Activated CD8-positive, alpha-beta memory T cell treated with anti-CD3 and anti-CD28 coated beads, Interleukin-2, amount 50 U/mL, for 1 hour (primary cell): ENCODE measurements around the gene MAOA.
"Not testable (repeated sequence)": the region's sequence is repeated elsewhere in the genome, so short reads cannot be mapped to it uniquely, and the experiment has no call there.

Experiments used
- DNase-seq: peaks from one replicate; pipeline ENCODE4 v3.0.0-alpha.2; 2020; ENCODE audit errors: extremely low read depth

The MAOA gene

DNA sequence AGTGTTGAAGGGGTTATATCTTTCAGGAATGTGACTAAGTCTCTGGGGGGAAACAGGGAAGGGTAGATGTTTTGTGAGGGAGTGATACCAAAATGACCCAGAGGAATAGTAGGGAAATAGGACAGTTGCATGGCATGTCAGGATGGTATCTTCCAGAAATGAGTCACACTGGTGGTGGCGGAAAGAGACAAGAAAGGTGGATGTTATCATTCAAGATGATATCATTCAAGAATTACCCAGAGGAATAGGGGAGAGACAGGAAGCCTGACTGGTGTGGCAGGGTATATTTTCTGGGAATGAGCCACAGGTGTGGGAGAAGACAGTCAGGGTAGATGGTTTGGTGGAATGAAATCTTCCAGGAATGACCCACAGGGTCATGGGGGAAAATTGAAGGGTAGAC lies 61.1 kb downstream of the MAOA start:
- DNase-seq: no peak

DNA sequence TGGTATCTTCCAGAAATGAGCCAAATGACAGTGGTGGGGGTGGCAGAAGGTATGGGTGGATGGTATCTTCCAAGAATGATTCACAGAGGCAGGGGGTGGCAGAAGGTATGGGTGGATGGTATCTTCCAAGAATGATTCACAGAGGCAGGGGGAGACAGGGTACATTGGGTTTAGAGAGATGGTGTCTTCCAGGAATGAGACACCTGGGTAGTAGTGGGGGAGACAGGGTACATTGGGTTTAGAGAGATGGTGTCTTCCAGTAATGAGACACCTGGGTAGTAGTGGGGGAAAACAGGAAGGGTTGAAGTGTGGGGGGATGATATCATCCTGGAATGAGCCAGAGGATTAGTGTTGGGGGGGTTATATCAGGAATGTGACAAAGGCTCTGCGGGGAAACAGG lies 62.0 kb downstream of the MAOA start:
- DNase-seq: no peak

DNA sequence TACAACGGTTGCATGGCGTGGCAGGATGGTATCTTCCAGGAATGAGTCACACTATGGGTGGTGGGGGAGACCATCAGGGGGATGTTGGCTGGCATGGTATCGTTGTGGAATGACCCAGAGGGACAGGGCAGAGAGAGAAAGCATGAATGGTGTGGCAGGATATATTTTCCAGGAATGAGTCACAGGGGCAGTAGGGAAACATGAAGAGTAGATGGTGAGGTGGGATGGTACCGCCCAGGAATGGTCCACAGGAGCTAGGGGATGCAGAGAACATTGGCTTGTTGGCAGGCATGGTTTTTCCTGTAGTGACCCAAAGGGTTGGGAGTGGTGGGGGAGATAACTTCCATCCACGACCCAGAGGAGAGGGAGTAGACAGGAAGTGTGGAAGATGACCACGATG lies 62.4 kb downstream of the MAOA start:
- no peak for DNase-seq

DNA sequence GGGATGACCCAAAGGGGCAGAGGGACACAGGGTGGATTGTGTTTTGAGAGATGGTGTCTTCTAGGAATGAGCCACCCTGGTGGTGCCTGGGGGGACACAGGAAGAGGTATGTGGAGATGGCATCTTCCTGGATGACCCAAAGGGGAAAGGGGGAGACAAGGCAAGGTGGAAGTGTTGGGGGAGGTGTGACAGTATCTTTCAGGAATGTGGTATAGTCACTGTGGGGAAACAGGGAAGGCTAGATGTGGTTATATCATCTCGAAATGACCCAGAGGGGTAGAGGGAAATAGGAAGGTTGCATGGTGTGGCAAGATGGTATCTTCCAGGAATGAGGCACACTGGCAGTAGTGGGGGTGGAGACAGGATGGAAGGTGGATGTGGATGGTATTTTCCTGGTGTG lies 62.9 kb downstream of the MAOA start:
- no peak for DNase-seq

DNA sequence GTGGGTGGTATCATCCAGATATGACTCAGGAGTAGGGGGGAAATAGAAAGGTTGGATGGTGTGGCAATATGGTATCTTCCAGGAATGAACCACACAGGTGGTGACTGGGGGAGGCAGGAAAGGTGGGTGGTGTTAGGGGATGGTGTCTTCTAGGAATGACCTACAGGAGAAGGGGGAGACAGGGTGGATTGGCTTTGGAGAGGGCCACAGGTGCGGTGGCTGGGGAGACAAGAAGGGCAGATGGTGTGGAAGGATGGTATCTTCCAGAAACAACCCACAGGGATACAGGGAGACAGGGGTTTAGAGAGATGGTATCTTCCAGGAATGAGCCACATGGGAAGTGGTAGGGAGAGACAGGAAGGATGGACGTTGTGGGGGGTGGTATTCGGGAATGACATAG lies 64.0 kb downstream of the MAOA start:
- DNase-seq: no peak

DNA sequence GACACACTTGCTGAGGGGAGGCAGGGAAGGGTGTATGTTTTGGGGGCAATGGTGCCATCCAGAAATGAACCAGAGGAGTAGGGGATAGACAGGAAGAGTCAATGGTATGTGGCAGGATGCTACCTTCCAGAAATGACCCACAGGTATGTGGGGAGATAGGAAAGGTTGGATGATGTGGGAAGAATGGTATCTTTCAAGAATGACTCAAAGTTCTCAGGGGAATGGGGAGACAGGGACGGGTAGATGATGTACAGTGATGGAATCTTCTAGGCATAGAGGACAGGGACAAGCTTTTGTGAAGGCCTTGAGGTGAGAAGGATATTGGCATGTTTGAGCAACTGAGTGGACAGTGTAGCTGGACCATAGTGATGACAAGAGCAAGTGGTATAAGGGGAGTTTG lies 64.9 kb downstream of the MAOA start:
- no peak for DNase-seq

DNA sequence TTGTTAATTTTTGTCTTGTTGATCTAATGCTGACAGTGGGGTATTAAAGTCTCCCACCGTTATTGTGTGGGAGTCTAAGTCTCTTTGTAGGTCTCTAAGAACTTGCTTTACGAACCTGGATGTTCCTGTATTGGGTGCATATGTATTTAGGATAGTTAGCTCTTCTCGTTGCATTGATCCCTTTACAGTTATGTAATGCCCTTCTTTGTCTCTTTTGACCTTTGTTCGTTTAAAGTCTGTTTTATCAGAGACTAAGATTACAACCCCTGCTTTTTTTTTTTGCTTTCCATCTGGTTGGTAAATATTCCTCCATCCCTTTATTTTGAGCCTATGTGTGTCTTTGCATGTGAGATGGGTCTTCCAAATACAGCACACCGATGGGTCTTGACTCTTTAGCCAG lies 69.1 kb downstream of the MAOA start:
- not testable (repeated sequence) for DNase-seq

DNA sequence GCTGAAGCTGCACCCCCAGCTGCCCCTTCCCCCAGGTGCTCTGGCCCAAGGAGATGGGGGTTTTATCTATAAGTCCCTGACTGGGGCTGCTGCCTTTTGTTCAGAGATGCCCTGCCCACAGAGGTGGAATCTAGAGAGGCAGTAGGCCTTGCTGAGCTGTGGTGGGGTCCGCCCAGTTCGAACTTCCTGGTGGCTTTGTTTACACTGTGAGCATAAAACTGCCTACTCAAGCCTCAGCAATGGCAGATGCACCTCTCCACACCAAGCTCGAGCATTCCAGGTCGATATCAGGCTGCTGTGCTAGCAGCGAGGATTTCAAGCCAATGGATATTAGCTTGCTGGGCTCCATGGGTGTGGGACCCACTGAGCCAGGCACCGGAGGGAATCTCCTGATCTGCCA lies 71.2 kb downstream of the MAOA start:
- DNase-seq: not testable (repeated sequence)

DNA sequence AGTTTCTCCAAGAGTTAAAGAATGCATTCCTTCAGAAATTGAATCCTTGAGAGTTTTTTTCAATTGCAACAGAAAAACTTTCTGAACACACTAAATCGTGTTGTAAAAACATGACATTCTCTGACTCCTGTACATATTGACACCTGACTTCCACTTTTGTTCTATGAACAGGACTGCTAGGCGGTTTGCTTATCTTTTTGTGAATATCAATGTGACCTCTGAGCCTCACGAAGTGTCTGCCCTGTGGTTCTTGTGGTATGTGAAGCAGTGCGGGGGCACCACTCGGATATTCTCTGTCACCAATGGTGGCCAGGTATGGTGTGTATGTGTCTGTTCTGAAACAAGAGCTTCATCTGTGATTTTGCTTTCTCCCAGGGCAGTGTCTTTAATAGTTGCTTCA lies 71.9 kb downstream of the MAOA start:
- no peak for DNase-seq

DNA sequence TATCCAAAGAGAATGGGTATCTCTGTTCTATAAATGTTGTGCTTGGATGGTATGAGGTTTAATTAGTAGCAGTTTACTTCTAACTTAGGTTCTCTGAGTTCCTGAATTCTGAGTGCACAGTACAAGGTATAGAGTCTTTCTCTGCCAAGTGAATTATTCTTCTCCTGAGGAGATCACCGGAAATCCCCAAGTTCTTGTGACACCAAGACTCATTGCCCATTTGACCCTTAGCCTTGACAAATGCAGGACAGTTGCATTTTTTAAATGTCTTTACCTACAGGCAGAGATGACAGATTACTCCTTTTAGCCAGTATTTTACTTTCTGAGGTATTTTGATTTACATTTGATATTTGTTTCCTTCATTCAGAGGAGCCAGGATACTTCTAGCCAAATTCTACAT lies 72.9 kb downstream of the MAOA start:
- DNase-seq: no peak

DNA sequence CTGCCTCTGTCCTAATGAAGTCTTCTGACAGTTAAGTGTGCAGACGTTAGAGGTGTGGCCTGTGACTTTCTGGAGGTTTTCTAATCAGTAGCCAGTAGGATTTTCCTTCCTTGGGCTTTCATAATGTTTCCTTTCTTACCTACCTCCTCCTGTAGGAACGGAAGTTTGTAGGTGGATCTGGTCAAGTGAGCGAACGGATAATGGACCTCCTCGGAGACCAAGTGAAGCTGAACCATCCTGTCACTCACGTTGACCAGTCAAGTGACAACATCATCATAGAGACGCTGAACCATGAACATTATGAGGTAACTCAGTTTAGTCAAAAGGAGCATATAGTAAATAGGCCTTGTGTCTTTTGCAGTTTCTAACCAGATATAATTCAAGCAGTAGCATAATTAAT lies 75.0 kb downstream of the MAOA start:
- no peak for DNase-seq

DNA sequence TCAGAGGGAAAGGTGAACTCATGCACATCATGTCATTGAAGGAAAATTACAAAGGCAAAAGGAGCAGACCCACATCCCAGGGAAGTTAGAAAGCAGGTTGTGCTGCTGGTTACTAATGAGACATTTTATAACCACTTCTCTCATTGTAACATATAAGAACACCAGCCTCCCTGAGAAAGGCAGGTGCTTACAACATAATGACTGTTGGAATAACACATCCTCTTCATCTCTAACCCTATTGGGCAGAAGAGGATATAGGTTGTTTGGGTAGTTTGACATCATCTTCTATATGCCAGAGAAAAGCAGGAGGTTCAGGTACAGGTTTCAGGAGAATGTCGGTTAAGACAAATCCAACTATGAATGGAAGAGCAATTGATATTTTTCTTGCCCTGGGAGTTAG lies 77.6 kb downstream of the MAOA start:
- DNase-seq: no peak

DNA sequence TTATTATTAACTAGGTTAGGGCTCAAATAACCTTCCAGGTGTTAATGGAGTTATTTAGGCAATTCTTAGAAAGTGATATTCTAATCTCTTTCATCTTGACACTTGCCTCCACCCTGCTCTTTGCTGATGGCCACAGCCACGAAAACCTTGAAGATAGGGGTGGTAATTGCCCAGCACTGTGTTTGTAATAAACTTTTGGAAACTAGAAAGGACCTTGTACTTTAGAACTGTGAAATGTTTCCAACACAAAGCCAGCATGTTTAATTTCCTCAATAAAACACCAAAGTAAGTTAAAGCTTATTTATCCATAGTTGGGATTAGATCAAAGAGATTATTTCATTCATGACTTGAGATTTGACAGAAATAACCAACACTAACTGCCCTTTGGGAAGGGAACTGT lies 78.3 kb downstream of the MAOA start:
- DNase-seq: no peak

DNA sequence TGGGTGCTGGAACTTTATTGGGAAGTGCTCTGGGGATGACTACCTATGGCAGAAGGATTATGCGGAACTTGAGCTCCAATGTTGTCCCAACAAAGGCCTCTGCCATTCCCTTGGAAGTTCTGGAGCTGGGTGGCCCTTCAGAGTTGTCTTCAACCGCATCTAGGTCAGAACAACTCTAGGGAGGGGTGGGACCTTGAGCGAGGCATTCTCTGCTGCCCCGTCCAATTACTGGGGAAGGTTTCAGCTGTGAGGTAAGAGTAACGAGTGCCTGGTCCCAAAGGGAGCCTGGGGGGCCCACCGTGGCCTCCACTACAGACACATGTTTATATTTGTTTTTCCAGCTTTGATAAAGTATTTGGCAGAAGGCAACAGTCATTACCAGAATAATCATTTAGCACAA lies 79.4 kb downstream of the MAOA start:
- no peak for DNase-seq

DNA sequence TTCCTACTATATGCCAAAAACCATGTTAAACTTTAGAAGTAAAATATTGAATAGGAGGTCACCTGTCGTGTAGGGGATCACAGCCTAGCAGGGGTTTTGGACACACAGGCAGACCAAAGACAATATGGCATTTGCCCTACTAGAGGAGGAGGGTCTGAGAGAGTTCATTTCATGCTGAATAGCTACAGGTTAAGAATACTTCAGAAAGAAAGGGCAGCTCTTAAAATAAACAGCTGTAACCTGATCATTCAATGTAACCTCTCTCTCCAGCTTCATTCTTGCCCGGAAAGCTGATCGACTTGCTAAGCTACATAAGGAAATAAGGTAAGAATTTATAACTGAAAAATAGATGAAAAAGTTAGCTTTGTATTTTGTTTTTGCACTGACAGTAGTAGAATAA lies 79.9 kb downstream of the MAOA start:
- DNase-seq: no peak

DNA sequence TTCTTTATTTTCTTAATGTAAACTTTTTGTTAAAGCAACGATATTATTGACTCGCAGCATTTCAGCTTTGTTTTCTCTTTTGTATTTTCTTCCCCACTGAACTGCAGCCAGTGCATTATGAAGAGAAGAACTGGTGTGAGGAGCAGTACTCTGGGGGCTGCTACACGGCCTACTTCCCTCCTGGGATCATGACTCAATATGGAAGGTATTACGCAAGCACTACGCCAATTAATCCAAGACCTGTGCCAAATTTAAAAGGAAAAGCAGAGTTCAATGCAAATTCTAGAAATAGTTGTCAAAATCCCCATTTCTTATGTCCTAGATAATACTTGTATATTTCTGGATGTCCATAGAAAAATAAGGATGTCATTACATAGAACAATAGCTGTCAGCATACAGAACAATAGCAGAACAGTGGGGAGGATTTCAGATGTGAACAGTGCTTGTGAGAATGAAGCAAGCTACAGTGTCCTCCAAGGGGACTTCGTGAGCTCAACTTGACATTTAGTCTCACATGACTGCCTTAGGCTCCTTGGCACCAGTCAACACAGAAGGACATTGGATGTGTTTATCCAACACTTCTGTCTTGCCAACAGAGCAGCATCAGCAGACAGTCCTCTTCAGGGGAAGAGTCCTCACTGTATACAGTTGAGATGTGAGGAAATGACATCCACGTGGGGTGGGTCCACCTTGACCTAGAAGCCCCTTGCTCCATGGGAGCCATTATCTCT lies 85.9 kb downstream of the MAOA start:
- DNase-seq: no peak

DNA sequence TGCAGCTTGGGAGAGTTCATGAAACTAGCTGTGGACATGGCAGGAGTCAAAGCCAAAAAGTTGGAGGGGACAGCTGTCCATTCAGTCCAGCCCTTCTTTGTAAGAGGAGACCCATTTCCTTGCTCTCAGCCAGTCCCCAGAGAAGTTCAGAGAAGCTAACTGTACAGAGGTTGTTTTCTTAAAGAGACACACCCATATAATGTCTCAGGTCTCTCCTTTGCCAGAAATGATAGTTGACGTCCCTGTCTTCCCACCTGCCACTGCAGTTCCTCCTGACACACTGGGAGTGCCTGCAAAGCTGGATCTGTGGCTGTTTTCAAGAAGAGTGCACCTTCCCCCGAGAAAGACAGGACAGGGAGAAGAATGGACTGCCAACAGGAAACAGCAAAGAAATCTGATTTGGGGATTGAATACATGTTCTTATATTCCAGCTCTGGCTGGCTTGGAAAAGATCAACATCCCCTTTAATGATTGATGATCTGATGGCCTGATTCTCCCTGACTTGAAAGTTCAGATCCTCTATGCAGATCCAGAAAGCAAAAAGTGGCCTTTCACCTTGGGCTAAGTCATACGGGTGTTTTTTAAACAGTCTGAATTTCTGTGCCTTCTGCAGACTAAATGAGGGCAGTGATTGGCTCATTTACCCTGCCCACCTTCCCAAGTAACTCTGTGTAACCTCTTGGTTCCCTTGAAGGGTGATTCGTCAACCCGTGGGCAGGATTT lies 87.2 kb downstream of the MAOA start:
- no peak for DNase-seq

DNA sequence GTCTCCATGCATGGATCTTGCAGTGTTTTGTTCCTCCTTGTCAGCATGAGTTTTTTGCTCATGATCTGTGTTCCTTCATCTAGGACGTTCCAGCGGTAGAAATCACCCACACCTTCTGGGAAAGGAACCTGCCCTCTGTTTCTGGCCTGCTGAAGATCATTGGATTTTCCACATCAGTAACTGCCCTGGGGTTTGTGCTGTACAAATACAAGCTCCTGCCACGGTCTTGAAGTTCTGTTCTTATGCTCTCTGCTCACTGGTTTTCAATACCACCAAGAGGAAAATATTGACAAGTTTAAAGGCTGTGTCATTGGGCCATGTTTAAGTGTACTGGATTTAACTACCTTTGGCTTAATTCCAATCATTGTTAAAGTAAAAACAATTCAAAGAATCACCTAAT lies 88.2 kb downstream of the MAOA start:
- DNase-seq: no peak

DNA sequence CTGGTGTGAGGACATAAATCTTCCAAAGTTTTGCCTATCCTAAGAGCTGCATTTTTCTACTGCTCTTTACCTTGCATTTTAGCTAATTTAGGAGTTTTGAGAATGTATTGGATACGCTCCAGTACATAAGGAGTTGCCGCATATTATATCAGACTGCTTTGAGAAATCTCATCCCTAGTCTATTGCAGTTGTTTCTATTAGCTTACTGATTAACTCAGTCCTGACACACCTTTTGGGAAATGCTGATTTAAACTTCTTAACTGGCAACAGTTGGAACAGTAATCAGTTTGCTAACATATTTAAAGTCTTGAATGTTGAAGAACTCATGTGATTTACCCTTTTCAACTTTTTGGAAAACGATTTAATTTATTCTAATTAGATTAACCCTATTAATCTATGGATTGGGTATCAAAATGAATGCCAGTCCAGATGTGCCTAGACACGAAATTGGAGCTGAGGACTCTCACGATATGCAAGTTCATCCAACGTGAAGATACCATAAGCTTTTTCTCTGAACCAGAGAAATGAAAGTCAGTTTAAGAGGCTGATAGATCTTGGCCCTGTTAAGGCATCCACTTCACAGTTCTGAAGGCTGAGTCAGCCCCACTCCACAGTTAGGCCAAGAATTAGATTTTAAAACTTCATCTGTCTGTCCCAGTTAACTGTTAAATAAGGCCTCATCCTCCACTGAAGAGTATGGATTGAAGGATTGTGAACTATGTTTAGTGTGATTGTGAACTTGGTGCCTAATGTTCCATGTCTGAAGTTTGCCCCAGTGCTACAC lies 90.0 kb downstream of the MAOA start:
- no peak for DNase-seq

DNA sequence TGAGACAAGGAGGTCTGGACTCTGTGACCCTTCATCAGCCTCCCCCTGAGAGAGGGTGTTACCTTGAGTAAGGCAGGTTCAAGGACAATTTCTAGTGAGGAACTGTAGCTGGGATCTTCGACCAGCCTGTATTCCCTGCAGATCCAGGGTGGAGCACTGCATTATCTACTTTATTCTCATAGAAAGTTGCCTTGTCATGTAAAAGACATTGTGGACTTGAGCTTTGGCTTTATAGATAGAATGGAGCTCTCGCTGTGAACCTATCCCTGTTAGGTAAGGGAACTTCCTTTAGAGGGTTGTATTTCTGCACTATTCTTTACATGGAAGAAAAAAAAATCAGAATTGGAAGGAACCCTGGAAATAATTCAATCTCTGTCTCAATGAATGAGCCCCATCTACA lies 91.4 kb downstream of the MAOA start:
- DNase-seq: no peak

DNA sequence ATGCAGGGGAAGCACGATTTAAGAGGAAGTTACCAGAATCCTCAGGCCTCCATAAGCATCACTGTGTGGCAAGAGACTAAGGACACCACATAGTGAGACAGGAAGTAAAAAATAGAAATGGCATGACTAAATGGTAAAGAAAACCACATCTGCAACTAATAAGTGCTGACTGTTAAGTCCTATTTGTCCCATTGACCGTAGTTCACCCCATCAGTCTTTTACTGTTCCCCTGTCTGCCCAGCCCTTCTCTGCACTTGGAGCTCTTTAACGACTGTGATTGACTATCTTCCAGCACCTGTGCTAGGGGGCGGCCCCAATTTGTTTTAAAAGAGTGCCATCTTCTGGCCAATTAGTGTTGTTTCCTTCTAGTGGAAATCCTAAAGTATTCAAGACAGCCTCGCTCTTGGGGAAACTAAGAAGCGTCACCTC lies 94.2 kb downstream of the MAOA start:
- peak; percentile 4 for DNase-seq

DNA sequence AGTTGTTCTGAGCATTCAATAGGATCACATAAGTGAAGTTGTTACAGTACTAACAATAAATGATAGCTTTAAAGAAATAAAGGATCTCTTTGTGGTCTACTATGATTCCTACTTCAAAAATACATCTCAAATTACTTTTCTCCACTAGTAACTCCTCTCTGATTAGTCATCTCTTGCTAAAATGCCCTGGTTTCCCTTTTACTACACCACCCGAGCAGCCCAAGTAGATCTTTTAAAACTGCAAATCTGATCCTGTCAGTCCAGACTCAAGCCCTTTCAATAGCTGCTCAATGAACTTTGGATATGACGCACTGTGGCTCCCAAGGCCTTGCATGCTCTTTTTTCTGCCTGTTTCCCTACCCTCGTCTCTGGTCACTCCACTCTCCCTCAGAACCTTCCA lies 97.5 kb downstream of the MAOA start:
- no peak for DNase-seq

DNA sequence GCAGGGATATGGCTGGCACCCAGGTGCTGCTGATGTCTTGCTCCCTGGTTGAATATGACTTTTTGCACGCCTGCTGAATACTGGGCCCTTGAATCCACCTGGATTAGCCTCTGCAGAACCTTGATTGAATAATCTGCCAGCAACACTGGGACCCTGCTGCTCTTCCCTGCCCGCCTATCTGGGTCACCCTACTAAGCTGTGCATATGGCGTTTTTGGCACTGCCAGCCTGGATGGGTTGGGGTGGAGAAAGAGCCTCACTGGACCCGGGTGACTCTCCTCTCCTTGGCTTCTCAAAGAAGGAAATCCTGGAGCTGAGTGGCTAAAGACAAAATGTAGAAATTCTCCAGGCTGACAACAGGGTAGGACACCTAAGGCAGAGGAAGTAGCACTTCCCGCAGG lies 100.0 kb downstream of the MAOA start:
- no peak for DNase-seq
